HEK293T (cell line): ENCODE results near the gene ANKRD11.

Experiments used
- ARNT ChIP-seq: fragments of 450-650 bp; IDR thresholded peaks from 2 replicates; pipeline ENCODE4 v1.6.1; 2017; ENCODE audit warnings: mild to moderate bottlenecking
- ELF4 ChIP-seq: fragments of 450-650 bp; IDR thresholded peaks from 2 replicates; pipeline ENCODE4 v1.6.1; 2017; ENCODE audit warnings: antibody characterized with exemption
- FOXA1 ChIP-seq: fragments of 450-650 bp; IDR thresholded peaks from 2 replicates; pipeline ENCODE4 v1.6.1; 2016; ENCODE audit warnings: mild to moderate bottlenecking
- FOXK2 ChIP-seq: fragments of 450-650 bp; IDR thresholded peaks from 2 replicates; pipeline ENCODE4 v1.6.1; 2016; ENCODE audit warnings: mild to moderate bottlenecking
- L3MBTL2 ChIP-seq: fragments of 450-650 bp; conservative IDR thresholded peaks from 2 replicates; pipeline ENCODE4 v1.6.1; 2016; ENCODE audit warnings: mild to moderate bottlenecking
- LEF1 ChIP-seq: fragments of 450-650 bp; IDR thresholded peaks from 2 replicates; pipeline ENCODE4 v1.6.1; 2017; ENCODE audit warnings: mild to moderate bottlenecking, borderline replicate concordance
- NFRKB ChIP-seq: fragments of 450-650 bp; IDR thresholded peaks from 2 replicates; pipeline ENCODE4 v1.6.1; 2016; ENCODE audit warnings: mild to moderate bottlenecking, moderate library complexity
- PKNOX1 ChIP-seq: fragments of 450-650 bp; IDR thresholded peaks from 2 replicates; pipeline ENCODE4 v1.6.1; 2016
- SP1 ChIP-seq: fragments of 450-650 bp; IDR thresholded peaks from 2 replicates; pipeline ENCODE4 v1.6.1; 2017
- SUZ12 ChIP-seq: fragments of 450-650 bp; IDR thresholded peaks from 2 replicates; pipeline ENCODE4 v1.6.1; 2016; ENCODE audit warnings: mild to moderate bottlenecking
- TARDBP ChIP-seq: fragments of 450-650 bp; IDR thresholded peaks from 2 replicates; pipeline ENCODE4 v1.6.1; 2016

DNA sequence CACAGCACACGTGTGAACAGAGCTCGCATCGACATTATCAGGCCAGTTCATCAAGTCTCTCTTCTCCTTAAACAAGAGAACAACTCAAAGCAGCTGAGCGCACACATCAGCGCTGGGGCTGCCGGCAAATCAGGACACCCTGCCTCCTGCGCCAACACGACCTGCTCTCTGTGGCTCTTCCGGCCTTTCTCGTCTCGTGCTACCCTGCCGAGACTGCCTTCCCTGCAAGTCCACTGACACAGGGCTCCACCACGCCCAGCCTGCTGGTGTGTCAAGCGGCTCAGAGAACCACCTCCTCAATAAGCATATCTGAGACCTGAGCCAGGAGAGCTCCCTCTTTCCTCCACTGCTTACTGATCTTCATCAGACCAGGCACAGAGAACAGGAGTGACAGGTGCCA, 176.0 kb downstream of the ANKRD11 start:
- TF ChIP-seq FOXK2 (no peak), FOXA1 (no peak), L3MBTL2 (no peak), ARNT (no peak), SUZ12 (no peak), LEF1 (no peak), SP1 (no peak), PKNOX1 (no peak), NFRKB (no peak), TARDBP (no peak), ELF4 (no peak)
